Measurements from ENCODE around the gene NCKAP5. TPM values are rescaled to one million over a fixed set of nuclear protein-coding genes. Genes with fewer than 3 reads are reported as not detected.

Gene NCKAP5
- polyA plus RNA-seq, 4 donors, result 3.1 to 8.4 (median 7.2) TPM

GRCh38 chr2:133303150-133303549 lies 265.1 kb downstream of the NCKAP5 start:
- no peak for DNase-seq (ENCODE audit: low read depth in 4 of 4, low spot score in 3 of 4)

GRCh38 chr2:133296401-133296800 lies 271.9 kb downstream of the NCKAP5 start:
- DNase-seq (ENCODE audit: low read depth in 4 of 4, low spot score in 3 of 4), result no peak

- no peak for DNase-seq (ENCODE audit: low read depth in 4 of 4, low spot score in 3 of 4)
Observed at GRCh38 chr2:133293544-133294353, 274.5 kb downstream of the NCKAP5 start.

GRCh38 chr2:133292259-133292658 lies 276.0 kb downstream of the NCKAP5 start:
- no peak for DNase-seq (ENCODE audit: low read depth in 4 of 4, low spot score in 3 of 4)

- no peak for DNase-seq (ENCODE audit: low read depth in 4 of 4, low spot score in 3 of 4)
Observed at GRCh38 chr2:133287709-133288108, 280.6 kb downstream of the NCKAP5 start.

- DNase-seq (ENCODE audit: low read depth in 4 of 4, low spot score in 3 of 4), result no peak
Observed at GRCh38 chr2:133286326-133286922, 281.8 kb downstream of the NCKAP5 start.

GRCh38 chr2:133273031-133273430 lies 295.2 kb downstream of the NCKAP5 start:
- no peak for DNase-seq (ENCODE audit: low read depth in 4 of 4, low spot score in 3 of 4)

GRCh38 chr2:133271105-133271504 lies 297.2 kb downstream of the NCKAP5 start:
- no peak for DNase-seq (ENCODE audit: low read depth in 4 of 4, low spot score in 3 of 4)

- DNase-seq (ENCODE audit: low read depth in 4 of 4, low spot score in 3 of 4), result no peak
Observed at GRCh38 chr2:133270550-133270949, 297.7 kb downstream of the NCKAP5 start.

GRCh38 chr2:133266926-133267590 lies 301.2 kb downstream of the NCKAP5 start:
- DNase-seq (ENCODE audit: low read depth in 4 of 4, low spot score in 3 of 4), result no peak

GRCh38 chr2:133266041-133266925 lies 302.0 kb downstream of the NCKAP5 start:
- DNase-seq (ENCODE audit: low read depth in 4 of 4, low spot score in 3 of 4), result no peak

GRCh38 chr2:133265432-133265949 lies 302.8 kb downstream of the NCKAP5 start:
- DNase-seq (ENCODE audit: low read depth in 4 of 4, low spot score in 3 of 4), result peak in 1 of 4 donors; percentile 39

- no peak for DNase-seq (ENCODE audit: low read depth in 4 of 4, low spot score in 3 of 4)
Observed at GRCh38 chr2:133264989-133265401, 303.3 kb downstream of the NCKAP5 start.

GRCh38 chr2:133262893-133263292 lies 305.4 kb downstream of the NCKAP5 start:
- no peak for DNase-seq (ENCODE audit: low read depth in 4 of 4, low spot score in 3 of 4)

GRCh38 chr2:133255360-133255759 lies 312.9 kb downstream of the NCKAP5 start:
- DNase-seq (ENCODE audit: low read depth in 4 of 4, low spot score in 3 of 4), result no peak

- no peak for DNase-seq (ENCODE audit: low read depth in 4 of 4, low spot score in 3 of 4)
Observed at GRCh38 chr2:133253793-133254192, 314.5 kb downstream of the NCKAP5 start.

GRCh38 chr2:133252780-133253355 lies 315.4 kb downstream of the NCKAP5 start:
- DNase-seq (ENCODE audit: low read depth in 4 of 4, low spot score in 3 of 4), result no peak

- DNase-seq (ENCODE audit: low read depth in 4 of 4, low spot score in 3 of 4), result no peak
Observed at GRCh38 chr2:133249362-133249761, 318.9 kb downstream of the NCKAP5 start.

- no peak for DNase-seq (ENCODE audit: low read depth in 4 of 4, low spot score in 3 of 4)
Observed at GRCh38 chr2:133248264-133248663, 320.0 kb downstream of the NCKAP5 start.

- DNase-seq (ENCODE audit: low read depth in 4 of 4, low spot score in 3 of 4), result no peak
Observed at GRCh38 chr2:133247631-133248030, 320.6 kb downstream of the NCKAP5 start.
